Limb (tissue), 2 donors: ENCODE data around the gene ISG20L2.
"Not testable (repeated sequence)": the region's sequence is repeated elsewhere in the genome, so short reads cannot be mapped to it uniquely, and the experiment has no call there.

Experiments used
- DNase-seq, 2 donors: peaks; one replicate each; pipeline ENCODE4 v3.0.0-alpha.2; 2016; ENCODE audit errors: extremely low spot score in 2 of 2

ISG20L2 gene

GRCh38 chr1:156728599-156729462 lies at the start of gene ISG20L2:
ISG20L2 (minus strand) TSS chr1:156728766; CDS start chr1:156727652, 1,114 bp downstream.
- DNase-seq = peak; percentile 95 to 96

DNA sequence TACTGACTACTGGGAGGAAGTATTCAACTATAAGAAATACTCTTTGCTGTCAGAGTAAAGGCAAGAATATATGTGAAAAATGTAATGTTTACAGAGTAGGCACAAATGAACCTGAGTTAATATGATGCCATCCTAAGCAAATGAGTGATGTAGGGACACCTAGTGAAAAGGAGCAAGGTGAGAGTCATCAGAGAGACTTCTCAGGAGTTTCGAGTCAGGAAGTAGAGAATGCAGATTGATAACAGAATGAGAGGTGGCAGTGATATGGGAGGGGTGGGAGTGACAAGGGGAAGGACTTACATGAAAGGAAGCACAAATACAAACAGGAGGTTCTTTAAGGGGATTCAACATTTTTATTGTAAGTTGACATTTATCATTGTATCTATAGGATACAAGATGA lies 49.0 kb upstream of the ISG20L2 start:
- no peak for DNase-seq

DNA sequence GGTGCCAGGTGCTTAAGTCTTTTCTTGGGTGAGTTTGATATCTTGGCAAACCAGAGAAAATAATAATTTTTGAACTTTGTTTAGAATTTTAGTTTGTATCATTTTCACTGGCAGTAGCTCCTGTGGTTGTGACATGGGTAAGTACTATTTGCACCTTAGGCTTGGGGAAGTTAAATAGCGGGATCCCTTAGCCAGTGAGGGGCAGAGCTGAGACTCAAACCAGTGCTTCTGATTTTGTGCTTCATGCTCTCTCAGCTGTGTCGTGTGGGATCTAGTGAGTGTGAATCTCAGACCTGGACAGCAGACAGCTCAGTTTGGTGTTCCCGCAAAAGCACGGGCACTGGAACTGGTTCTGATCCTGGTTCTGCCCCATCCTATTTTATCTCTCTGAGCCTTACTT lies 48.4 kb upstream of the ISG20L2 start:
- DNase-seq = no peak

DNA sequence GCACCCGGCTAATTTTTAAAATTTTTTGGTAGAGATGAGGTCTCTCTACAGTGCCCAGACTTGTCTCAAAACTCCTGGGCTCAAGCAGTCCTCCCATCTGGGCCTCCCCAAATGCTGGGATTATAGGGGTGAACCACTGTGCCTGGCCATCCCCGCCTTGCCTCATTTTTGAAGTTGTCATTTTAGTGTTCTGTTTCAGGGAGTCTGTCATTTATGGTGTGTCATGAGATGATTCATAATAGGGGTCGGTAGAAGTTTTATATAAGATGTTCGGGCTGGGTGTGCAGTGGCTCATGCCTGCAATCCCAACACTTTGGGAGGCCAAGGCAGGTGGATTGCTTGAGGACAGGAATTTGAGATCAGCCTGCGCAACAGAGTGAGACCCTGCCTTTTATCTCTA lies 47.2 kb upstream of the ISG20L2 start:
- no peak for DNase-seq

DNA sequence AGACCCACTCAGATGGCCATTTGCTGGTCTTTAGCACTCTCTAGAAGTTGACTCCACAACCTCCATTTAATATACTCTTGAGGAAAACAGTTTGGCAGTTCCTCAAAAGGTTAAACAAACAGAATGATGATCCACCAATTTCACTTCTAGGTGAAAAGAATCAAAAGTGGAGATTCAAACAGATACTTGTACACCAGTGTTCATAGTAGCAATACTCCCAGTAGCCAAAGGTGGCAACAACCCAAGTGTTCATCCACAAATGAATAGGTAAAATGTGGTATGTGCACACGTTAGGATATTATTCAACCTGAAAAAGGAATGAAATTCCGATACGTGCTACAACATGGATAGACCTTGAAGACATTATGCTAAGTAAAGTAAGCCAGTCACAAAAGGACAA lies 45.0 kb upstream of the ISG20L2 start:
- DNase-seq = no peak

DNA sequence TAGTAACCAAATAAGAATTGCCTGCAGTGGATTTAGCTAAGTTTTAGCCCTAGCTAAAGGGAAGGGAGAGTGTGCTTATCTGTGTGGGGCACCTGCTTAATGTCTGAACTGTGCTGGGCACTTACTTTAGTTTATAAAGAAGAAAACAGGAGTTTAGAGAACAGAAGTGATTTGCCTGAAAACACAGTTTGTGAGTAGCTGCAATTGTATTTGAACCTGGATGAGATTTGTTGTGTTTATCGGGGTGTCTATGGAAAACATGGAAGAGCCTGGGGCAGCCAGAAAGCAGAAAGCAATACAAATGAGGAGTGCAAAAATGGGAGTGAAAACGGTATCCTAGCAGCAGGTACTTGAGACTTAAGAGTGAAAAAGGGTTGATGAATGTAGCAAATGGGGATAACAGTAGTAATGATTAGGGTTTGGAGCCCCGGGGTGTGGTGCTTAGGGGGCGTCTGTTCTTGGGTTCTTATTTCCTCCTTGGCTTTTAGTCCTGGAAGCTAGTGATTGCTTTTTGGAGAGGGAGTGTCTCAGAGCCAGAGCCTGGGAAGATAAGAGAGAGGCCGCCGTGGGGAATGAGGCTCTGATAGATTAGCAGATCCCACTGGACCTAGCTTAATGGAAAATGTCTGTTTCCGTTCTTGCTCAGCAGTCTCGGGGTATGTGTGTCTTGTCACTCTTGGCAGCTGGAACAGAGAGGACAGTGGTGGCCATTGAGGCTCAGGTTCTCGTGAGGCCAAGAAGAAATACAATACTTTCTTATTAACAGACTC lies 44.3 kb upstream of the ISG20L2 start:
- DNase-seq = no peak

DNA sequence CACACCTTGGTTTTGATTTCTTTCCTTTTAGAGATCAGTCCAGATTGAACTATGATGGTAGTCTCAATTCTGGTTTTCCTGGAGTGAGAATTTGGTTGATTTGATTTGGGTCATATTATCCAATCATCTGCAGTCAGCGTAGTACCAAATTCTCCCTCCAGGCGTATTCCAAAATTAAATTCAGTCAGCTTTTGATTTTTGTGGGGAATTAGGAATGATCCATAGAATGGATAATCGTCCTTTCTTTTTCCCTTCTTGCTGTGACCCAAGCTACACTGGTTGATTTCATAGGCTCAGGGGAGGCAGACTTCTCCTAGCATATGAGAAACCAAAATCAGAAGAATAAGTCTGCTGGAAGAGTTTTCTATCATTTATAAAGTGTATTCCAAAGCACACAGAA lies 43.7 kb upstream of the ISG20L2 start:
- DNase-seq = no peak

DNA sequence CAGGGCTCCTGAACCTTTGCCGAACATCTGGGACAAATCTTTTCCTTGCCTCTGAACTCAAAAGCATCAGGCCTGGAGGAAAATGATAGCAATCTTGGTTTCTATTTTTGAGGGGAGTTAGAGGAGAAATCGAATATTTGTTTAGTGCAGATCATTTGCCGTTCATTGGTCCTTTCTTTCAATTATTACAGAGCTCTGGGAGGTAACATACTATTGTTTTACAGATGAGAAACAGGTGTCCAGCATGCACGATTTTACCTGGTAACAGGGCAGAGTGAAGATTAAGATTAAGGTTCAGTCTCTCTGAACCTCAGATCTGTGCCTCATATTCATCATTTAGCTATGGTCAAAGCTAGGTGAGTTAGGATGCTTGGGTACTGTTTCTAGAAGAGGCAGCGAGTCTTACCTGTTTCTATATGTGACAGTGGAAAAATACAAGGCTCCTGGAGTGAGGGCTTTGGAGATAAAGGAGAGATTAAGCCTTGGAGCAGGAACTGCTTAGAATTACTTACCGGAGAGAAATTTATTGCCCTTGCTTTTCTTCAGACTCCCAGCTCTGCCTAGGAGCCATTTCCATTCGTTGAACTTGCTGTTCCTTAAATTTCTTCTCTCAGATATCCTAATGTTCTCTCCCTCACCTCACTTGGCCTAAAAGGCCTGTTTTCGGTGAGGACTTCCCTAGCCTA lies 40.2 kb upstream of the ISG20L2 start:
- DNase-seq = no peak

GRCh38 chr1:156767879-156768604 lies 39.5 kb upstream of the ISG20L2 start:
- no peak for DNase-seq

DNA sequence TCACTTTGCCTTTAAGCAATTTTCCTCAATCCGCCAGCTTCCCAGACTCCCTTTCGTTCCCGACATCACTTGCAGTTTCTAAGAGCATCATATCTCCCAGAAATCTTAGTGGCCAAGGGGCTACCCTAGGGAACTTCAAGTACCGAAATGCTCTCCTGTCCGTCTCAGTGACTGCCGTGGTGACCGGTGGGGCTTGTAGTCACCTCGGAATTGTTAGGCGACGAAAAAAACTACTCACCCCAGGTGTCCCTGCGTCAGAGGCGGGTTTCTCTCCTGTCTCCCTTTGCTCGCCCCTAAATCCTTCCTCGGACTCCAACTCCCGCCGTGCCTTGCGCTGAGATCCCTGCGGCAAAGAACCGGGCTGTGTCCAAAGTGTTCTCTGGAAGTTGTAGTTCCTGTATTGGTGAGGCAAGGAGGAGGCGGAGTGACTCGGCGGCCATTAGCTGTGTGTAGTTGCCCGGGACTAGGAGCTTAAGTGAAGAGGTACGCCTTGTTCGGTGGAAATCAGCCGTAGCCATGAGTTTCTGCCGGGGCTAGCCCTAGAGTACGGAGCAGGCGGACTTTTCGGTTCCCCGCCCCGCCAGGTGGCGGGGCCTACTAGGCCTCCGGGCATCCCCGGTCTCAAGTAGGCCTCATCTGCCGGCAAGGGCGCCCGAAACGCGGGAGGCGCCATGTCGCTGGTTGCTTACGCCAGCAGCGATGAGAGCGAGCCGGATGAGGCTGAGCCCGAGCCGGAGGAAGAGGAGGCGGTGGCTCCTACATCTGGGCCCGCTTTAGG lies 38.7 kb upstream of the ISG20L2 start, which contains the start of gene PRCC:
TSS of gene PRCC (plus strand) at position 435 of the 778 bp plus-strand sequence. CDS start at position 672, 237 bp downstream.
- DNase-seq = peak; percentile 98 to 100

DNA sequence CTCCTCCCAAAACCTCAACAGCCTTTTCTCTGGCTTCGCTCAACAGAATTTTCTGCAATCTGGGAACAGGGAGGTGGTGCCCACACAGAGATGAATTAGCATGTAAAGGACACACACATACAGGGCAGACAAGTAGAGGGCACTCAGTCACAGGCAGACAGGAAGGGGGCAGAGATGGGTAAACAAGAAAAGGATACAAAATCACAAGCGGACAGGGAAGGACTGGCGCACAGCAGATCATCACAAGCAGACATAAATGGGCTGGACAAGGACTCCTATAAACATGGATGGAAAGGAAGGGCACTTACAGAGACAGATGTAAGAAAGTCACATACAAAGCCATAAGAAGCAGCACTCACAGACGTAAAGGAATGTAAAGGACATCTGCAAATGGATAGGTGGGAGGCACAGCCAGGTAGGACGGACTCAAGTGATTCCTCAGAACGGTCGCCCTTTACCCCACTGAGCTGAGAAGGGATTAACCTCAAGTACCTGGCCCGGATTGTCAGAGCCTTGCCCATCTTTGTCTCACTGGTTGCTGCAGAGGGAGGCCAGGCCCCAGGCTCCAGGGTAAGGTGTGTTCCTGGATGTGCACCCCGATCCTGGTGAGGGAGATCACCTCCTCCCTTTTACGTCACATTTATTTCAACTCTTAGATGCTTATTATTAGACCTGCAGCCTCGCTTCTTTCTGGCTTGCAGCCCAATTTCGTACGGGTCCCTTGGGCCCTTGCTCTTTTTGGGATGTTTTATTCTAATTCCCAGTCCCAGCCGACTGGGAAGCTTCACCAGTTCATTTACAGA lies 37.9 kb upstream of the ISG20L2 start:
- no peak for DNase-seq

DNA sequence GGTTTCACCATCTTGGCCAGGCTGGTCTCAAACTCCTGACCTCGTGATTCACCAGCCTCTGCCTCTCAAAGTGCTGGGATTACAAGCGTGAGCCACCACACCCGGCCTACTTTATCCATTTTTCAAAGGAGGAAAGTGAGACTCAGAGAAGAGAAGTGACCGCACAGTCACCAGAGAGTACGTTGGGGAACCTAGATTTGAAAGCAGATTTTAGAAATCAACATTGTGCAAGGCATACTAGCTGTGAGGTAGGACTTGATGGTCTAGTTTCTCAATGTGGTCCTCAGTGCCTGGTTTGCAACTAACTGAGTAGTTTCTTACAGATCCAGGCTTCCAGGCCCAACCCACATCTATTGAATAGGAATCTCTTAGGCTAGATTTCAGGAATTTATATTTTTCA lies 37.1 kb upstream of the ISG20L2 start:
- no peak for DNase-seq

DNA sequence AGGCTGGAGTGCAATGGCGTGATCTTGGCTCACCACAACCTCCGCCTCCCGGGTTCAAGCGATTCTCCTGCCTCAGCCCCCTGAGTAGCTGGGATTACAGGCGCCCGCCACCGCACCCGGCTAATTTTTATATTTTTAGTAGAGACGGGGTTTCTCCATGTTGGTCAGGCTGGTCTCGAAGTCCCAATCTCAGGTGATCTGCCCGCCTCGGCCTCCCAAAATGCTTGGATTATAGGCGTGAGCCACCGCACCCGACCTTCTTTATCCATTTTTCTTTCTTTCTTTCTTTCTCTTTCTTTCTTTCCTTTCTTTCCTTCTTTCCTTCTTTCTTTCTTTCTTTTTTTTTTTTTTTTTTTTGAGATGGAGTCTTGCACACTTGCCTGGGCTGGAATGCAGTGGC lies 36.6 kb upstream of the ISG20L2 start:
- not testable (repeated sequence) for DNase-seq

DNA sequence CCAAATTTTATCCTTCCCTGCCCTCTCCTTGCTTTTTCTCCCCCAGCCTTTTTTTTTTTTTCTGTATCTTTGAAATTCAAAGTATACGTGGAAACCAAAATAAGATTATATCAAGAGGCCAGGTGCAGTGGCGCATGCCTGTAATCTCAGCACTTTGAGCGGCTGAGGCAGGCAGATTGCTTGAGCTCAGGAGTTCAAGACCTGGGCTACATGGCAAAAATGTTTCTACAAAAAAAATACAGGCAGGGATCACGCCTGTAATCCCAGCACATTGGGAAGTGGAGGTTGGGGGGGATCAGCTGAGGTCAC lies 32.2 kb upstream of the ISG20L2 start:
- no peak for DNase-seq

- DNase-seq = no peak
These were observed 31.7 kb upstream of the ISG20L2 start for GRCh38 chr1:156760092-156760795.

GRCh38 chr1:156757572-156758253 lies 29.1 kb upstream of the ISG20L2 start:
- not testable (repeated sequence) for DNase-seq

DNA sequence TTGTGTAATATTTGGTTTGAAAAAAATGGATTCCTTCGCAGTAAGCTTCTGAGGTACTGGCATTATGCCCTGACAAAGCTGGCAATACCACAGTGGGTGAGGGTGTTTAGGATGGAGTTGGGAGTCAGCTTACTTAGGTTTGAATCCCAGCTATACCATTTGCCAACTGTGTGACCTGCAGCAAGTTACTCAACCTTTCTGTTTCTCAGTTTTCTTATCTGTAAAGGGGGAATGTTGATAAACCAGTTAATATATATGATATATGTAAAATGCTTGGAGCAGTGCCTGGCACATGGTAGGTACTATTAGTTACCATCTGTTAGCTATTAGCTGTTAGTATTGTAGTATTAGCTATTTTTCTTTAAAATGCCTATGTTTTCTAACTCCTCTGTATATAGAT lies 27.8 kb upstream of the ISG20L2 start:
- no peak for DNase-seq

- no peak for DNase-seq
These were observed 27.0 kb upstream of the ISG20L2 start for GRCh38 chr1:156755527-156755950.

- no peak for DNase-seq
These were observed 25.7 kb upstream of the ISG20L2 start for GRCh38 chr1:156754219-156754618.
